Uterus (tissue), 4 donors: ENCODE data around the gene P4HTM. TPM values are rescaled to one million over a fixed set of nuclear protein-coding genes. Genes with fewer than 3 reads are reported as not detected.
"Not testable (repeated sequence)": the region's sequence is repeated elsewhere in the genome, so short reads cannot be mapped to it uniquely, and the experiment has no call there.

Experiments
- DNase-seq, 2 donors: peaks; one replicate each; pipeline ENCODE4 v3.0.0-alpha.2; 2019 to 2020
- H3K27ac ChIP-seq, 2 donors: fragments of 200-600 bp; sonication (generic); 1 replicate in 1 of 2; 2 replicates in 1 of 2; pipeline ENCODE4 v1.5.1; 2016 to 2018
- H3K27me3 ChIP-seq, 2 donors: fragments of 200-600 bp; sonication (generic); one replicate each; pipeline ENCODE4 v1.5.1; 2018 to 2019; ENCODE audit warnings: control low read depth in 1 of 2
- H3K36me3 ChIP-seq, 2 donors: fragments of 200-600 bp; sonication (generic); one replicate each; pipeline ENCODE4 v1.5.1; 2019; ENCODE audit warnings: control low read depth in 1 of 2
- H3K4me1 ChIP-seq, 2 donors: fragments of 200-600 bp; sonication (generic); one replicate each; pipeline ENCODE4 v1.5.1; 2018 to 2019; ENCODE audit warnings: control low read depth in 1 of 2
- H3K4me3 ChIP-seq, 2 donors: fragments of 200-600 bp; sonication (generic); 1 replicate in 1 of 2; 2 replicates in 1 of 2; pipeline ENCODE4 v1.5.1; 2018 to 2019; ENCODE audit warnings: mild to moderate bottlenecking in 1 of 2
- H3K9me3 ChIP-seq, 2 donors: fragments of 200-600 bp; sonication (generic); one replicate each; pipeline ENCODE4 v1.5.1; 2019; ENCODE audit warnings: control low read depth in 1 of 2
- POLR2A ChIP-seq, 2 donors: fragments of 450-650 bp; IDR thresholded peaks; one replicate each; pipeline ENCODE4 v1.6.1; 2016; ENCODE audit warnings: antibody characterized with exemption in 2 of 2, mild to moderate bottlenecking in 1 of 2, moderate library complexity in 1 of 2
- intact Hi-C: fragments of 100-400 bp; cut with DNase I; formaldehyde crosslinking; loops from one replicate; pipeline ENCODE4 v1.15.1; 2023; ENCODE audit warnings: low total_unique reads
- total RNA-seq, 4 donors: library from RNA; depleted of rRNA in 3 of 4; stranded (reverse); fragments of >200 nt in 3 of 4; gene quantifications; one replicate each; pipeline versions ENCODE4 v1.1.0 to v1.2.4, GENCODE V29; 2014 to 2023
- TF ChIP-seq, protein P1 (sequence below), 4 experiments: fragments of 200-600 bp in 2 of 4; fragments of 450-650 bp in 2 of 4; sonication (generic) in 2 of 4; IDR thresholded peaks; one replicate each; pipeline ENCODE4 v1.5.1; 2016 to 2019; ENCODE audit warnings: antibody characterized with exemption in 4 of 4, mild to moderate bottlenecking in 2 of 4, moderate library complexity in 1 of 4
- donor health status: DM: yes; HTN: yes; CAD: no.

The P4HTM gene
- total RNA-seq, 4 donors from 2014 or later, result 35.0 to 81.5 (median 51.1) TPM

DNA sequence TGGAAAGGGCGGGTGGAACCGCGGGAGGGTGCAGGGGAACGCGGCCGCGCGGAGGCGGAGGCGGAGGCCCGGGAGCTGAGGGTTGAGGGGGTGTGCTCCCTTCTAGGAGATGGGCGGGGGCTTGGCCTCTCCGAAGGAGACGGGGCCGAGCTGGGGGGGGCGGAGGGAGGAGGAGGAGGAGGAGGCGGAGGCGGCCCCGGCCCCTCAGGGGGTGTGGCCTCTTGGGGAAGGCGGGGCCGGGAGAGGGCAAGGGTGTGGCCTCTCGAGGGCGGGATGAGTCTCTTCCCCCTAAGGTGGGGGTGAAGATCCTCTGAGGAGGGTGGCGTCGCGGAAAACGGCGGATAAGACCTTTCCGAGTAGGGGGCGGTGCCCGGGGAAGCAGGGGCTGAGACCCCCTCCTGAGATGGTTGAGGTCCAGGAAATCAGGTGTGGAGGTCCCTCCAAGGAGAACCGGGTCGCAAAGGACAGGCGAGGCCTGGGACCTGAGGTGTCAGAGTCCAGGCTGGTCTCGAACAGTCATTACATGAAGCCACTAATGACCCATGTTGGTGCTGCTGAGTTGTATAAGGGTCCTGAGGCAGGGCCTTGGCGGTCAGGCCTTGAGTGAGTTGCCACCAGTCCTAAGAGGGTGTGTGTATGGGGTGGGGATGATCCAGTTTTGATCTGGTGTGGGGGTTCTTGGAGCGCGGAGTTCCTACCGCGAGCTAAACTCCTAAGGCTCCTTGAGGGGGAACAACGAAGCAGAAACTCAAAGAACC lies 17.9 kb downstream of the P4HTM start:
- H3K27ac ChIP-seq, result peak overlapping the region; percentile 92 to 99
- H3K4me1 ChIP-seq, result no peaks in the 10 kb centered on the region
- TF ChIP-seq, protein P1, sequence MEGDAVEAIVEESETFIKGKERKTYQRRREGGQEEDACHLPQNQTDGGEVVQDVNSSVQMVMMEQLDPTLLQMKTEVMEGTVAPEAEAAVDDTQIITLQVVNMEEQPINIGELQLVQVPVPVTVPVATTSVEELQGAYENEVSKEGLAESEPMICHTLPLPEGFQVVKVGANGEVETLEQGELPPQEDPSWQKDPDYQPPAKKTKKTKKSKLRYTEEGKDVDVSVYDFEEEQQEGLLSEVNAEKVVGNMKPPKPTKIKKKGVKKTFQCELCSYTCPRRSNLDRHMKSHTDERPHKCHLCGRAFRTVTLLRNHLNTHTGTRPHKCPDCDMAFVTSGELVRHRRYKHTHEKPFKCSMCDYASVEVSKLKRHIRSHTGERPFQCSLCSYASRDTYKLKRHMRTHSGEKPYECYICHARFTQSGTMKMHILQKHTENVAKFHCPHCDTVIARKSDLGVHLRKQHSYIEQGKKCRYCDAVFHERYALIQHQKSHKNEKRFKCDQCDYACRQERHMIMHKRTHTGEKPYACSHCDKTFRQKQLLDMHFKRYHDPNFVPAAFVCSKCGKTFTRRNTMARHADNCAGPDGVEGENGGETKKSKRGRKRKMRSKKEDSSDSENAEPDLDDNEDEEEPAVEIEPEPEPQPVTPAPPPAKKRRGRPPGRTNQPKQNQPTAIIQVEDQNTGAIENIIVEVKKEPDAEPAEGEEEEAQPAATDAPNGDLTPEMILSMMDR (IDR thresholded peaks at IDR 0.05), result peak in 1 of 4 experiments; percentile 3
- no peak for TF ChIP-seq POLR2A (IDR thresholded peaks at IDR 0.05)
- no peaks in the 10 kb centered on the region for H3K36me3 ChIP-seq
- intact Hi-C loops, result no loop called here
- peak overlapping the region; percentile 55 to 80 for H3K4me3 ChIP-seq
- peak; percentile 92 to 93 for DNase-seq
- H3K27me3 ChIP-seq, result no peaks in the 10 kb centered on the region
- no peaks in the 10 kb centered on the region for H3K9me3 ChIP-seq

DNA sequence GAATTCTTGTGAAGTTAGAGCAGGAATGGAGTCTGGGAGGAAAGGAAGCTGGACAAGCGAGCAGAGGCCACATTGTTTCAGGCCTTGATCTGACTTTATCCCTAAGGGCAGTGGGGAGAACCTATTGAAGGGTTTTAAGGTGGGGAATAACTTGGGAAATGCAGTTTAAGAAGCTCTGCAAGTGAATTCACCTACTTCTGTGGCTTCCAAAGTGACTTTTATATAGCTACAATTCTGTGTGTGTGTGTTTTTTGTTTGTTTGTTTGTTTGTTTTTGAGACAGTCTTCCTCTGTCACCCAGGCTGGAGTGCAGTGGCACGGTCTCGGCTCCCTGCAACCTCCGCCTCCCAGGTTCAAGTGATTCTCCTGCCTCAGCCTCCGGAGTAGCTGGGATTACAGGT lies 18.6 kb downstream of the P4HTM start:
- peak overlapping the region in 1 of 2 donors; percentile 80 for H3K4me3 ChIP-seq
- H3K9me3 ChIP-seq, H3K27me3 ChIP-seq, H3K4me1 ChIP-seq, intact Hi-C loops, DNase-seq, H3K36me3 ChIP-seq: not testable (repeated sequence)
- peak overlapping the region; percentile 92 to 99 for H3K27ac ChIP-seq

DNA sequence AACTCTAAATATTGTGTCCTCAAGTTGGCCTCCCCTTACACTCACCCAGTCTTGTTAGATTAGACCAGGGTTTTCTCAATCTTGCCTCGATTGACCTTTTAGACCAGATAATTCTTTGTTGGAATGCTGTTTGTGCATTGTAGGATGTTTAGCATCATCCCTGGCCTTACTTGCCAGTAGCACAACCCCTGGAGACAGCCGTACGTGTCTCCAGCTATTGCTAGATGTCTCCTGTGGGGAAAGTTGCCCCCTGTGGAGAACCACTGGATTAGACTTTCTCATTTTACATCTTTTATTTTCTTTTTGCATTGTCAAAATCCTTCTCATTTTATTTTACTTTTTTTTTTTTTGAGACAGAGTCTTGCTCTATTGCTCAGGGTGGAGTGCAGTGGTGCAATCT lies 19.4 kb downstream of the P4HTM start:
- no peak overlapping the region for H3K4me3 ChIP-seq
- intact Hi-C loops, result no loop called here
- TF ChIP-seq POLR2A (IDR thresholded peaks at IDR 0.05), result no peak
- TF ChIP-seq, protein P1 (IDR thresholded peaks at IDR 0.05), result no peak
- no peaks in the 10 kb centered on the region for H3K36me3 ChIP-seq
- H3K4me1 ChIP-seq, result no peaks in the 10 kb centered on the region
- H3K27me3 ChIP-seq, result no peaks in the 10 kb centered on the region
- H3K9me3 ChIP-seq, result no peaks in the 10 kb centered on the region
- H3K27ac ChIP-seq, result no peak overlapping the region
- no peak for DNase-seq

DNA sequence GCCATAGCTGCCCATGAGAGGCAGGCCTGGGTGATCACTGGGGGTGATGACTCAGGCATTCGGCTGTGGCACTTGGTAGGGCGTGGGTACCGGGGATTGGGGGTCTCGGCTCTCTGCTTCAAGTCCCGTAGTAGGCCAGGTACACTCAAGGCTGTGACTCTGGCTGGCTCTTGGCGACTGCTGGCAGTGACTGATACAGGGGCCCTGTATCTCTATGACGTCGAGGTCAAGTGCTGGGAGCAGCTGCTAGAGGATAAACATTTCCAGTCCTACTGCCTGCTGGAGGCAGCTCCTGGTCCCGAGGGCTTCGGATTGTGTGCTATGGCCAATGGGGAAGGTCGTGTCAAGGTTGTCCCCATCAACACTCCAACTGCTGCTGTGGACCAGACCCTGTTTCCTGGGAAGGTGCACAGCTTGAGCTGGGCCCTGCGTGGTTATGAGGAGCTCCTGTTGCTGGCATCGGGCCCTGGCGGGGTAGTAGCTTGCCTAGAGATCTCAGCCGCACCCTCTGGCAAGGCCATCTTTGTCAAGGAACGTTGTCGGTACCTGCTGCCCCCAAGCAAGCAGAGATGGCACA lies 22.5 kb downstream of the P4HTM start:
- no peak for DNase-seq
- Histone ChIP-seq H3K36me3 (no peaks in the 10 kb centered on the region), H3K4me3 (no peak overlapping the region), H3K9me3 (no peaks in the 10 kb centered on the region), H3K4me1 (peaks cover 0 to 4% of the 10 kb centered on the region in 2 donors), H3K27me3 (no peaks in the 10 kb centered on the region), H3K27ac (no peak overlapping the region)
- no peak for TF ChIP-seq POLR2A (IDR thresholded peaks at IDR 0.05)
- TF ChIP-seq, protein P1 (IDR thresholded peaks at IDR 0.05), result no peak
- intact Hi-C loops, result no loop called here

DNA sequence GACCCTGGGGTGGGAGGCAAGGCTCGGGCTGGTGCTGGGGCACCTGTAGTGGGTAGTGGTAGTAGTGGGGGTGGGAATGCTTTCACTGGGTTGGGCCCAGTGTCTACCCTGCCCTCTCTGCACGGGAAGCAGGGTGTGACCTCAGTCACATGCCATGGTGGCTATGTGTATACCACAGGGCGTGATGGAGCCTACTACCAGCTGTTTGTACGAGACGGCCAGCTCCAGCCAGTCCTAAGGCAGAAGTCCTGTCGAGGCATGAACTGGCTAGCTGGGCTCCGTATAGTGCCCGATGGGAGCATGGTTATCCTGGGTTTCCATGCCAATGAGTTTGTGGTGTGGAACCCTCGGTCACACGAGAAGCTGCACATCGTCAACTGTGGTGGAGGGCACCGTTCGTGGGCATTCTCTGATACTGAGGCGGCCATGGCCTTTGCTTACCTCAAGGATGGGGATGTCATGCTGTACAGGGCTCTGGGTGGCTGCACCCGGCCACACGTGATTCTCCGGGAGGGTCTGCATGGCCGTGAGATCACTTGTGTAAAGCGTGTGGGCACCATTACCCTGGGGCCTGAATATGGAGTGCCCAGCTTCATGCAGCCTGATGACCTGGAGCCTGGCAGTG lies 23.2 kb downstream of the P4HTM start:
- TF ChIP-seq, protein P1 (IDR thresholded peaks at IDR 0.05), result no peak
- TF ChIP-seq POLR2A (IDR thresholded peaks at IDR 0.05), result no peak
- H3K9me3 ChIP-seq, result no peaks in the 10 kb centered on the region
- H3K4me3 ChIP-seq, result no peak overlapping the region
- no peaks in the 10 kb centered on the region for H3K36me3 ChIP-seq
- peaks cover 0 to 9% of the 10 kb centered on the region in 2 donors for H3K4me1 ChIP-seq
- intact Hi-C loops, result no loop called here
- no peak overlapping the region for H3K27ac ChIP-seq
- no peak for DNase-seq
- no peaks in the 10 kb centered on the region for H3K27me3 ChIP-seq
